ENCODE measurements around the gene SAMD10. TPM values are rescaled to one million over a fixed set of nuclear protein-coding genes. Genes with fewer than 3 reads are reported as not detected.

Gene SAMD10
- total and polyA plus RNA-seq, 3 donors from 2014 or later, result 3.9 to 10.7 (median 6.2) TPM

DNA sequence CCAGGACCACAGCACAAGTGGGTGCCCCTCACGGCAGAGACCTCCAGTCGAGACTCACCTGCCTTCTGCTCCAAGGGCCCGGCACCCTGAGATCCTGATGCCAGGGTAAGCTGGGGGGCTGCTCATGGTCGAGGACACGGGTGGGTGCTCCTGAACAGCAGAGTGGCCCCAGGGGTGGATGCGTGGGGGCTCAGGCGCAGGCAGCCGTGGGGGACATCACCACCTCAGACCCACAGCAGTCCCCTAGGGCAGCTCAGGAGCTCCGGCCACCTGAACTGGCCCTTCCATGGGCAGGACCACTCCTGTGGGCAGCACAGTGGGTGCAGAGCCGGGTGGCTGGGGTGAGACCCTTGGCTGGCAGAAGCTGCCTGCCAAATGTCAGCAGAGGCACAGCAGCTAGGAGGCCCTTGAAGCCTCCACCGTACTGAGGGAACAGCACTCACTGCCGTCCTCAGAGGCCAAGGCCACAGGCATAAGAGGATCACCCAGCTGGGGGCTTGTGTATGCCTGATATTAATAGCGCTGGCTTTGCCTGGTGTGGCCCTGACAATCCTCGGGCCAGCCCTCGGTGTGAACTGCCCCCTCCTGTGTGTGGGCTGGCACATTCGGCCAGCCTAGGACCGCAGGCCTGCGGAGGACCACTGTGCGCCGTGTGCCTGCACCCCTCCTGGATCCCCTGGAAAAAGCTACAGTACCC is 28.6 kb downstream of the SAMD10 start:
- intact Hi-C loops (cut with DNase I; ENCODE audit: low total_unique reads), result no loop called here
- Histone ChIP-seq H3K27me3 (no peaks in the 10 kb centered on the region), H3K4me3 (no peak overlapping the region), H3K27ac (peak overlapping the region; percentile 87 to 93), H3K4me1 (peaks cover 80% of the 10 kb centered on the region), H3K36me3 (ENCODE audit: low read depth, missing control alignments) (no peaks in the 10 kb centered on the region), H3K9me3 (no peaks in the 10 kb centered on the region)
- peak; percentile 57 for DNase-seq
- no peak for TF ChIP-seq POLR2A (IDR thresholded peaks at IDR 0.05)
- TF ChIP-seq, protein P1, sequence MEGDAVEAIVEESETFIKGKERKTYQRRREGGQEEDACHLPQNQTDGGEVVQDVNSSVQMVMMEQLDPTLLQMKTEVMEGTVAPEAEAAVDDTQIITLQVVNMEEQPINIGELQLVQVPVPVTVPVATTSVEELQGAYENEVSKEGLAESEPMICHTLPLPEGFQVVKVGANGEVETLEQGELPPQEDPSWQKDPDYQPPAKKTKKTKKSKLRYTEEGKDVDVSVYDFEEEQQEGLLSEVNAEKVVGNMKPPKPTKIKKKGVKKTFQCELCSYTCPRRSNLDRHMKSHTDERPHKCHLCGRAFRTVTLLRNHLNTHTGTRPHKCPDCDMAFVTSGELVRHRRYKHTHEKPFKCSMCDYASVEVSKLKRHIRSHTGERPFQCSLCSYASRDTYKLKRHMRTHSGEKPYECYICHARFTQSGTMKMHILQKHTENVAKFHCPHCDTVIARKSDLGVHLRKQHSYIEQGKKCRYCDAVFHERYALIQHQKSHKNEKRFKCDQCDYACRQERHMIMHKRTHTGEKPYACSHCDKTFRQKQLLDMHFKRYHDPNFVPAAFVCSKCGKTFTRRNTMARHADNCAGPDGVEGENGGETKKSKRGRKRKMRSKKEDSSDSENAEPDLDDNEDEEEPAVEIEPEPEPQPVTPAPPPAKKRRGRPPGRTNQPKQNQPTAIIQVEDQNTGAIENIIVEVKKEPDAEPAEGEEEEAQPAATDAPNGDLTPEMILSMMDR (IDR thresholded peaks at IDR 0.05), result no peak
- WGBS, 2 donors, result 29 to 43% methylated on average over 4 to 20 of the region's 20 CpGs

DNA sequence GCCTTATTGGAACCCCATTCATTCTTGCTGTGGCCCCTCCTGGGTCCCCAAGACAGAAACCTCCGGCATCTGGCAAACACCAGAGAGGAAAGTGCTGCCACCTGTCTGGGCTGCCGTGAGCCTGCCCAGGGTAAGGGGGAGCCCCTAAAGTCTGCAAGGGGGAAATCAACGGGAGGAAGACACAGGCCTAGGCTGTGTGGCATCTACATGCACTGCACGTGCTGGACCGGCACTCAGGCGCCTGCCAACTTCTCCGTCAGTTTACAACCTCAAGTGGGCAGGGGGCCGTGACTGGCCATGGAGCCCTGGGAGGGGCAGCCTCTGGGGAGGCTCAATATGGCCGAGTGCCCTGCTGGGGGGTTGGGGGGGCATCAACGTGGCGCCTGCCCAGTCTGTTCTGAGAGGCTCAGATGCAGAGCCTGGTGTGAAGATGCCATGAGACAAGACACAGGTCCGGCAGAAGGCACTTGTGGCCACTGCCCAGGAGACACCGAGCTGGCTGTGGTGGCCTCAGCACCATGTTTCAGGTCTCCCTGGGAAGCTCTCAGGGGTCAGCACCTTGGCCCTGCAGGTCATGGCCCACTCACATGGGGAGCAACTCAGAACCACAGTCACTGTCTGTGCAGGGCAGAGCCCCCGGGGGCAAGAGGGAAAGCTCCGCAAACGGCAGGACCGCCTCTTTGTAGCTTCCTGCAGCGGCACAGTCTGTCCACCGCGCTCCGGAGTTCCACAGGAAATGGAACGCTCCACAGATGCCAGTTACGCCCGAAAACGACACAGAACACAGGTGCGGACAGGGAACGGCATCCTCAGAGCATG is 31.6 kb downstream of the SAMD10 start:
- Histone ChIP-seq H3K36me3 (ENCODE audit: low read depth, missing control alignments) (no peaks in the 10 kb centered on the region), H3K4me1 (peaks cover 60% of the 10 kb centered on the region), H3K27me3 (no peaks in the 10 kb centered on the region), H3K27ac (peak overlapping the region; percentile 37 to 93), H3K9me3 (no peaks in the 10 kb centered on the region), H3K4me3 (no peak overlapping the region)
- no peak for DNase-seq
- TF ChIP-seq POLR2A (IDR thresholded peaks at IDR 0.05), result no peak
- TF ChIP-seq, protein P1 (IDR thresholded peaks at IDR 0.05), result no peak
- 37 to 42% methylated on average over 16 to 26 of the region's 27 CpGs for WGBS, 2 donors
- intact Hi-C loops (cut with DNase I; ENCODE audit: low total_unique reads), result no loop called here

DNA sequence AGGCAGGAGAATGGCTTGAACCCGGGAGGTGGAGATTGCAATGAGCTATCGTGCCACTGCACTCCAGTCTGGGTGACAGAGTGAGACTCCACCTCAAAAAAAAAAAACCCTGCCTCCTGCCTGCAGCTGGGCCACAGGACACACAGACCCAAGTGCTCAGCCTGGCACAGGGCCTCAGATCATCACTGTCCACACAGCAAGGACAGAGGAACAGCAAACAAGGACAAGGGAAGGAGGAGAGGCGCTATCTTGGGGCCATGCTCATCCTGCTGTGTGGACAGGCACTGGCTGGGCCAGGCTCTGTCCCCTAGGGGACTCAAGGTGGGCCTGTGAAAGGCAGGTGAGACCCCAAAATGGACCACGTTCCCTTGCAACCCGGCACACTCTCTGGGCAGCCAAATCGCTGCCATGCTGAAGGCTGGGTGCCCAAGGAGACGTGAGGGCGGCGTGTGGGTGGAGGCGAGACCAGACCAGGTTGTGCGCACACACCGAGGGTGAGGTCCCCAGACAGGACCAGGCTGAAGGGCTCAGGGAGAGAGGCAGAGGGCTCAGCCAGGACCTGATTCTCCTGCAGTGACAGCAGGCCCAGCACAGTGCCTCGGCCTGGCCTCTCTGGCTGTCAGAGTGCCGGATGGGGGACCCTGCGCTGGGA is 32.3 kb downstream of the SAMD10 start:
- Histone ChIP-seq H3K4me1 (peaks cover 54% of the 10 kb centered on the region), H3K36me3 (ENCODE audit: low read depth, missing control alignments) (no peaks in the 10 kb centered on the region), H3K27me3 (no peaks in the 10 kb centered on the region), H3K9me3 (no peaks in the 10 kb centered on the region), H3K4me3 (no peak overlapping the region), H3K27ac (peak overlapping the region in 1 of 2 donors; percentile 11)
- DNase-seq, result no peak
- TF ChIP-seq, protein P1 (IDR thresholded peaks at IDR 0.05), result no peak
- TF ChIP-seq POLR2A (IDR thresholded peaks at IDR 0.05), result no peak
- intact Hi-C loops (cut with DNase I; ENCODE audit: low total_unique reads), result no loop called here
- WGBS, 2 donors, result 71 to 79% methylated on average over 13 to 15 of the region's 15 CpGs

DNA sequence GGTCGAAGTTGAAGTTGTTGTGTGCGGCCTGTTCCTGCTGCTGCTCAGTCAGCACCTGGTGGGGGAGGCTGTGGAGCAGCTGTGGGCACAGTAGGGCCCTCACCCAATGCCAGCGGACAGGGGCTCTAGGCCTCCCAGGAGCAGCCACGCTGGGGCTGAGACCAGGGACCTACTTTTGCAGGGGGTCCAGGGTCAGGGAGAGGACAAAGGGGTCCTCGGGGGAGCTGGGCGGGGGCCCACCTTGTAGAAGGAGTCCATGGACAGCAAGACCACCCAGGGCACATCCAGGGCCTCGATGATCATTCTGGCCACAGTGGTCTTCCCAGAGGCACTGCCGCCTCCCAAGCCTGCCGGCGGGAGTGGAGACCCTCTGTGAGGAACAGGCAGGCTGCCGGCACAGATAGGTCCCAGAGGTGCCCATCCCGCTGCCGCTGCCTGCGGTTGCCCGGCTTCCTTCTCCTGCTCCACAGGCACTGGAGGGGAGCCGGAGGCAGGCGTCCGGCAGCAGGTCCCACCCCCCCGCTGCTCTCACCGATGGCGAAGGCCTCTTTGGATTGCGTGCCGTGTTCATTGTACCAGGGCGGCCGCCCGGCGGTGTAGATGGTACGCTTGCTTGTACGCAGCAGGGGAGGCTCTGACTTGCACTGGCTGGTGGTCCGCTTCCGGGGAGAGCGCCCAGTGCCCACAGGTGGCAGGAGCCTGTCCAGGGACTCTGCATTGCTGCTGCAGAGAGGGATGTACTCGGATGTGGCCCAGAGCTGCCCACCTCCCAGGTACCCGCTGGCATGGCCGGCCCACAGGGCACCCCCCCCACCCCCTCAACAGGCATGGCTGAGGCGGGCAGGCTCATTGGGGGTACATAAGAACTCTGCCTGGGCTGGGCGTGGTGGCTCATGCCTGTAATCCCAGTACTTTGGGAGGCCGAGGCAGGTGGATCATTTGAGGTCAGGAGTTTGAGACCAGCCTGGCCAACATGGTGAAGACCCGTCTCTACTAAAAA is 33.2 kb downstream of the SAMD10 start:
- Histone ChIP-seq H3K36me3 (ENCODE audit: low read depth, missing control alignments) (no peaks in the 10 kb centered on the region), H3K27me3 (no peaks in the 10 kb centered on the region), H3K4me3 (no peak overlapping the region), H3K9me3 (no peaks in the 10 kb centered on the region), H3K4me1 (peaks cover 45% of the 10 kb centered on the region), H3K27ac (no peak overlapping the region)
- 90 to 91% methylated on average over 4 to 39 of the region's 39 CpGs for WGBS, 2 donors
- TF ChIP-seq, protein P1 (IDR thresholded peaks at IDR 0.05), result no peak
- TF ChIP-seq POLR2A (IDR thresholded peaks at IDR 0.05), result no peak
- intact Hi-C loops (cut with DNase I; ENCODE audit: low total_unique reads), result no loop called here
- DNase-seq, result no peak

Measured in testis (tissue), 3 donors.